ENCODE measurements around the gene SNX33. TPM values are rescaled to one million over a fixed set of nuclear protein-coding genes. Genes with fewer than 3 reads are reported as not detected.

The SNX33 gene
- total RNA-seq, 1 donor from 2014 or later: 10.1 TPM

GRCh38 chr15:75656813-75657212 lies 9.1 kb downstream of the SNX33 start:
- no peaks in the 10 kb centered on the region for H3K9me3 Mint-ChIP-seq
- no peak overlapping the region for H3K27ac Mint-ChIP-seq
- no peak overlapping the region for H3K4me3 Mint-ChIP-seq
- no peaks in the 10 kb centered on the region for H3K9me3 ChIP-seq (ENCODE audit: low read depth)
- H3K9ac ChIP-seq: no peak overlapping the region
- H2AFZ ChIP-seq (replicated peaks): no peak overlapping the region
- no peaks in the 10 kb centered on the region for H3K27me3 Mint-ChIP-seq (ENCODE audit: insufficient read depth, low read depth)
- no peak for DNase-seq (ENCODE audit: low spot score)
- H3K79me2 ChIP-seq (ENCODE audit: low read depth): peaks cover 33% of the 10 kb centered on the region
- no peak overlapping the region for H3K4me2 ChIP-seq
- H3K27me3 ChIP-seq: no peaks in the 10 kb centered on the region
- peaks cover 18% of the 10 kb centered on the region for H3K4me1 ChIP-seq
- peaks cover 20% of the 10 kb centered on the region for H3K4me1 Mint-ChIP-seq
- no peak overlapping the region for H3K4me3 ChIP-seq
- no peaks in the 10 kb centered on the region for H3F3A ChIP-seq (ENCODE audit: low read depth)
- H3K27ac ChIP-seq: no peak overlapping the region
- no peaks in the 10 kb centered on the region for H3K36me3 ChIP-seq
- no peak for TF ChIP-seq CTCF (IDR thresholded peaks at IDR 0.05)
- TF ChIP-seq EZH2 (IDR thresholded peaks at IDR 0.05): no peak
- TF ChIP-seq EZH2phosphoT487 (IDR thresholded peaks at IDR 0.05): no peak
- peaks cover 6% of the 10 kb centered on the region for H3K36me3 Mint-ChIP-seq
- H4K20me1 ChIP-seq (ENCODE audit: low read depth): peaks cover 66% of the 10 kb centered on the region

GRCh38 chr15:75659141-75659771 lies 11.5 kb downstream of the SNX33 start:
- Histone ChIP-seq H3K4me2 (no peak overlapping the region), H4K20me1 (ENCODE audit: low read depth) (peaks cover 43% of the 10 kb centered on the region), H3K27ac (no peak overlapping the region), H3K36me3 (no peaks in the 10 kb centered on the region), H3K4me1 (no peaks in the 10 kb centered on the region), H3K27me3 (no peaks in the 10 kb centered on the region), H3K9ac (no peak overlapping the region), H2AFZ (replicated peaks) (no peak overlapping the region), H3K79me2 (ENCODE audit: low read depth) (peaks cover 10% of the 10 kb centered on the region), H3K4me3 (no peak overlapping the region), H3K9me3 (ENCODE audit: low read depth) (no peaks in the 10 kb centered on the region), H3F3A (ENCODE audit: low read depth) (no peaks in the 10 kb centered on the region)
- Mint-ChIP-seq H3K36me3 (peaks cover 6% of the 10 kb centered on the region), H3K4me1 (peaks cover 3% of the 10 kb centered on the region), H3K4me3 (no peak overlapping the region), H3K27ac (no peak overlapping the region), H3K27me3 (ENCODE audit: insufficient read depth, low read depth) (no peaks in the 10 kb centered on the region), H3K9me3 (no peaks in the 10 kb centered on the region)
- TF ChIP-seq EZH2phosphoT487 (IDR thresholded peaks at IDR 0.05) (no peak), EZH2 (IDR thresholded peaks at IDR 0.05) (no peak), CTCF (IDR thresholded peaks at IDR 0.05) (no peak)
- no peak for DNase-seq (ENCODE audit: low spot score)

- H3K79me2 ChIP-seq (ENCODE audit: low read depth): peaks cover 1% of the 10 kb centered on the region
- no peaks in the 10 kb centered on the region for H3K9me3 ChIP-seq (ENCODE audit: low read depth)
- peaks cover 35% of the 10 kb centered on the region for H4K20me1 ChIP-seq (ENCODE audit: low read depth)
- no peak overlapping the region for H3K4me3 ChIP-seq
- H2AFZ ChIP-seq (replicated peaks): no peak overlapping the region
- H3F3A ChIP-seq (ENCODE audit: low read depth): no peaks in the 10 kb centered on the region
- H3K27me3 Mint-ChIP-seq (ENCODE audit: insufficient read depth, low read depth): peaks cover 2% of the 10 kb centered on the region
- H3K4me1 ChIP-seq: no peaks in the 10 kb centered on the region
- no peak overlapping the region for H3K4me2 ChIP-seq
- H3K9ac ChIP-seq: no peak overlapping the region
- peaks cover 6% of the 10 kb centered on the region for H3K36me3 Mint-ChIP-seq
- peak overlapping the region; percentile 40 for H3K27ac Mint-ChIP-seq
- H3K9me3 Mint-ChIP-seq: no peaks in the 10 kb centered on the region
- DNase-seq (ENCODE audit: low spot score): no peak
- H3K36me3 ChIP-seq: no peaks in the 10 kb centered on the region
- H3K27me3 ChIP-seq: no peaks in the 10 kb centered on the region
- TF ChIP-seq EZH2phosphoT487 (IDR thresholded peaks at IDR 0.05) (no peak), CTCF (IDR thresholded peaks at IDR 0.05) (no peak), EZH2 (IDR thresholded peaks at IDR 0.05) (no peak)
- H3K27ac ChIP-seq: no peak overlapping the region
- H3K4me1 Mint-ChIP-seq: peaks cover 3% of the 10 kb centered on the region
- no peak overlapping the region for H3K4me3 Mint-ChIP-seq
Measured at GRCh38 chr15:75659928-75660645, 12.4 kb downstream of the SNX33 start.
